ENCODE results near the gene CALML5. TPM values are rescaled to one million over a fixed set of nuclear protein-coding genes. Genes with fewer than 3 reads are reported as not detected.

CALML5 gene
- total RNA-seq, 1 experiment from 2014 or later, result not detected

GRCh38 chr10:5478694-5479305, 20.6 kb downstream of the CALML5 start:
- DNase-seq (ENCODE audit: low read depth, low spot score) (no peak), ATAC-seq (no peak)
- Histone ChIP-seq H3K9me3 (ENCODE audit: control insufficient read depth, insufficient read depth, low read depth, low read length) (no peaks in the 10 kb centered on the region), H3K4me3 (ENCODE audit: low read depth in 2 of 2, low read length in 2 of 2) (no peak overlapping the region), H3K27ac (ENCODE audit: low read length) (no peak overlapping the region), H3K4me1 (ENCODE audit: control insufficient read depth, insufficient read depth, low read length) (no peaks in the 10 kb centered on the region), H3K36me3 (ENCODE audit: control insufficient read depth, insufficient read depth, low read length) (no peaks in the 10 kb centered on the region), H3K27me3 (ENCODE audit: control insufficient read depth, insufficient read depth, low read length) (no peaks in the 10 kb centered on the region)
- ChIA-PET POLR2A (no interaction called here), CTCF (no interaction called here)
- intact Hi-C loops (cut with micrococcal nuclease; ENCODE audit: unreplicated experiment) (no loop called here), in situ Hi-C loops (cut with HindIII; ENCODE audit: low pct_unique_long_range_greater_than_20kb, low sequenced_read_pairs) (no loop called here)
- TF ChIP-seq, protein P1, sequence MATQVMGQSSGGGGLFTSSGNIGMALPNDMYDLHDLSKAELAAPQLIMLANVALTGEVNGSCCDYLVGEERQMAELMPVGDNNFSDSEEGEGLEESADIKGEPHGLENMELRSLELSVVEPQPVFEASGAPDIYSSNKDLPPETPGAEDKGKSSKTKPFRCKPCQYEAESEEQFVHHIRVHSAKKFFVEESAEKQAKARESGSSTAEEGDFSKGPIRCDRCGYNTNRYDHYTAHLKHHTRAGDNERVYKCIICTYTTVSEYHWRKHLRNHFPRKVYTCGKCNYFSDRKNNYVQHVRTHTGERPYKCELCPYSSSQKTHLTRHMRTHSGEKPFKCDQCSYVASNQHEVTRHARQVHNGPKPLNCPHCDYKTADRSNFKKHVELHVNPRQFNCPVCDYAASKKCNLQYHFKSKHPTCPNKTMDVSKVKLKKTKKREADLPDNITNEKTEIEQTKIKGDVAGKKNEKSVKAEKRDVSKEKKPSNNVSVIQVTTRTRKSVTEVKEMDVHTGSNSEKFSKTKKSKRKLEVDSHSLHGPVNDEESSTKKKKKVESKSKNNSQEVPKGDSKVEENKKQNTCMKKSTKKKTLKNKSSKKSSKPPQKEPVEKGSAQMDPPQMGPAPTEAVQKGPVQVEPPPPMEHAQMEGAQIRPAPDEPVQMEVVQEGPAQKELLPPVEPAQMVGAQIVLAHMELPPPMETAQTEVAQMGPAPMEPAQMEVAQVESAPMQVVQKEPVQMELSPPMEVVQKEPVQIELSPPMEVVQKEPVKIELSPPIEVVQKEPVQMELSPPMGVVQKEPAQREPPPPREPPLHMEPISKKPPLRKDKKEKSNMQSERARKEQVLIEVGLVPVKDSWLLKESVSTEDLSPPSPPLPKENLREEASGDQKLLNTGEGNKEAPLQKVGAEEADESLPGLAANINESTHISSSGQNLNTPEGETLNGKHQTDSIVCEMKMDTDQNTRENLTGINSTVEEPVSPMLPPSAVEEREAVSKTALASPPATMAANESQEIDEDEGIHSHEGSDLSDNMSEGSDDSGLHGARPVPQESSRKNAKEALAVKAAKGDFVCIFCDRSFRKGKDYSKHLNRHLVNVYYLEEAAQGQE (IDR thresholded peaks at IDR 0.05; ENCODE audit: insufficient read depth in 1 of 2, low read depth in 2 of 2, low read length in 1 of 2), result no peak
- TF ChIP-seq SIN3A (IDR thresholded peaks at IDR 0.05; ENCODE audit: borderline replicate concordance, insufficient read depth, low read depth, low read length) (no peak), CTCF (IDR thresholded peaks at IDR 0.05) (no peak), POLR2AphosphoS5 (IDR thresholded peaks at IDR 0.05; ENCODE audit: low read depth, low read length) (no peak), TCF7L2 (IDR thresholded peaks at IDR 0.05; ENCODE audit: low read depth, low read length) (no peak)
- no TSS peak for BruUV-seq (replicated peaks)

- no peak overlapping the region for H3K4me3 ChIP-seq (ENCODE audit: low read depth in 2 of 2, low read length in 2 of 2)
- H3K9me3 ChIP-seq (ENCODE audit: control insufficient read depth, insufficient read depth, low read depth, low read length), result no peaks in the 10 kb centered on the region
- POLR2A ChIA-PET, result no interaction called here
- H3K4me1 ChIP-seq (ENCODE audit: control insufficient read depth, insufficient read depth, low read length), result no peaks in the 10 kb centered on the region
- ATAC-seq (no peak), DNase-seq (ENCODE audit: low read depth, low spot score) (no peak)
- no peaks in the 10 kb centered on the region for H3K36me3 ChIP-seq (ENCODE audit: control insufficient read depth, insufficient read depth, low read length)
- H3K27ac ChIP-seq (ENCODE audit: low read length), result no peak overlapping the region
- intact Hi-C loops (cut with micrococcal nuclease; ENCODE audit: unreplicated experiment), result no loop called here
- CTCF ChIA-PET, result no interaction called here
- no peaks in the 10 kb centered on the region for H3K27me3 ChIP-seq (ENCODE audit: control insufficient read depth, insufficient read depth, low read length)
- in situ Hi-C loops (cut with HindIII; ENCODE audit: low pct_unique_long_range_greater_than_20kb, low sequenced_read_pairs), result no loop called here
- BruUV-seq (replicated peaks), result no TSS peak
- TF ChIP-seq SIN3A (IDR thresholded peaks at IDR 0.05; ENCODE audit: borderline replicate concordance, insufficient read depth, low read depth, low read length), result no peak
- no peak for TF ChIP-seq CTCF (IDR thresholded peaks at IDR 0.05)
- no peak for TF ChIP-seq POLR2AphosphoS5 (IDR thresholded peaks at IDR 0.05; ENCODE audit: low read depth, low read length)
- TF ChIP-seq, protein P1 (IDR thresholded peaks at IDR 0.05; ENCODE audit: insufficient read depth in 1 of 2, low read depth in 2 of 2, low read length in 1 of 2), result no peak
- no peak for TF ChIP-seq TCF7L2 (IDR thresholded peaks at IDR 0.05; ENCODE audit: low read depth, low read length)
Measured at GRCh38 chr10:5477948-5478693, 21.2 kb downstream of the CALML5 start.
